Naive B cell (primary cell): Measurements from ENCODE around the gene JKAMP. TPM values are rescaled to one million over a fixed set of nuclear protein-coding genes. Genes with fewer than 3 reads are reported as not detected.
A peak's percentile ranks its signal among the peaks of the same experiment; 100 is the strongest.

Source experiments
- ATAC-seq, 2 donors: fragments of 150-1000 bp; cut with Tn5 transposase; 2 replicates each; pipeline ENCODE4 v1.10.0; 2021; ENCODE audit warnings: low read depth in 2 of 2, mild to moderate bottlenecking in 2 of 2, moderate library complexity in 2 of 2
- DNase-seq: peaks from one replicate; pipeline ENCODE4 v3.0.0; 2022
- H3K27ac Mint-ChIP-seq, 6 donors: one replicate each; pipeline ENCODE4 v1.8.0; 2020 to 2022; ENCODE audit warnings: mild to moderate bottlenecking in 6 of 6, mixed read lengths in 6 of 6, moderate library complexity in 5 of 6, inconsistent platforms in 2 of 6
- H3K27me3 Mint-ChIP-seq, 3 donors: one replicate each; pipeline ENCODE4 v1.8.0; 2021 to 2022; ENCODE audit warnings: mixed read lengths in 3 of 3, mild to moderate bottlenecking in 1 of 3
- H3K36me3 Mint-ChIP-seq, 2 donors: one replicate each; pipeline ENCODE4 v1.8.0; 2020 to 2022; ENCODE audit warnings: mixed read lengths in 2 of 2, inconsistent platforms in 1 of 2, mild to moderate bottlenecking in 1 of 2
- H3K4me1 Mint-ChIP-seq, 3 donors: one replicate each; pipeline ENCODE4 v1.8.0; 2020 to 2022; ENCODE audit warnings: mixed read lengths in 3 of 3, inconsistent platforms in 1 of 3, mild to moderate bottlenecking in 1 of 3, moderate library complexity in 1 of 3
- H3K4me3 Mint-ChIP-seq, 8 donors: one replicate each; pipeline ENCODE4 v1.8.0; 2020 to 2022; ENCODE audit warnings: mild to moderate bottlenecking in 8 of 8, mixed read lengths in 8 of 8, moderate library complexity in 8 of 8, inconsistent platforms in 2 of 8
- H3K9me3 Mint-ChIP-seq, 7 donors: one replicate each; pipeline ENCODE4 v1.8.0; 2020 to 2022; ENCODE audit warnings: mixed read lengths in 7 of 7, mild to moderate bottlenecking in 5 of 7, inconsistent platforms in 2 of 7, moderate library complexity in 1 of 7
- polyA plus RNA-seq, 6 donors: library from polyadenylated mRNA; unstranded; fragments of 300-500 nt; fragmentation: Illumina TruSeq; gene quantifications; one replicate each; pipeline ENCODE4 v1.2.3, GENCODE V29; 2021; ENCODE audit warnings: low read depth in 6 of 6

The JKAMP gene
- polyA plus RNA-seq, 6 donors from 2014 or later, result 42.8 to 98.3 (median 55.1) TPM

- Mint-ChIP-seq H3K27ac (peak overlapping the region in 1 of 6 donors; percentile 68), H3K27me3 (peaks cover 4 to 12% (median 8%) of the 10 kb centered on the region in 3 donors), H3K9me3 (peaks cover 0 to 22% (median 11%) of the 10 kb centered on the region in 7 donors), H3K36me3 (no peaks in the 10 kb centered on the region), H3K4me3 (no peak overlapping the region), H3K4me1 (no peaks in the 10 kb centered on the region)
- DNase-seq, result no peak
- ATAC-seq, result no peak
Measured at GRCh38 chr14:59530349-59530748, 46.0 kb downstream of the JKAMP start.

GRCh38 chr14:59532419-59532818, 48.1 kb downstream of the JKAMP start:
- H3K27me3 Mint-ChIP-seq, result peaks cover 4 to 22% (median 8%) of the 10 kb centered on the region in 3 donors
- no peak for ATAC-seq
- H3K9me3 Mint-ChIP-seq, result peaks cover 0 to 22% (median 8%) of the 10 kb centered on the region in 7 donors
- H3K4me1 Mint-ChIP-seq, result no peaks in the 10 kb centered on the region
- DNase-seq, result no peak
- no peak overlapping the region for H3K4me3 Mint-ChIP-seq
- no peaks in the 10 kb centered on the region for H3K36me3 Mint-ChIP-seq
- no peak overlapping the region for H3K27ac Mint-ChIP-seq

DNA sequence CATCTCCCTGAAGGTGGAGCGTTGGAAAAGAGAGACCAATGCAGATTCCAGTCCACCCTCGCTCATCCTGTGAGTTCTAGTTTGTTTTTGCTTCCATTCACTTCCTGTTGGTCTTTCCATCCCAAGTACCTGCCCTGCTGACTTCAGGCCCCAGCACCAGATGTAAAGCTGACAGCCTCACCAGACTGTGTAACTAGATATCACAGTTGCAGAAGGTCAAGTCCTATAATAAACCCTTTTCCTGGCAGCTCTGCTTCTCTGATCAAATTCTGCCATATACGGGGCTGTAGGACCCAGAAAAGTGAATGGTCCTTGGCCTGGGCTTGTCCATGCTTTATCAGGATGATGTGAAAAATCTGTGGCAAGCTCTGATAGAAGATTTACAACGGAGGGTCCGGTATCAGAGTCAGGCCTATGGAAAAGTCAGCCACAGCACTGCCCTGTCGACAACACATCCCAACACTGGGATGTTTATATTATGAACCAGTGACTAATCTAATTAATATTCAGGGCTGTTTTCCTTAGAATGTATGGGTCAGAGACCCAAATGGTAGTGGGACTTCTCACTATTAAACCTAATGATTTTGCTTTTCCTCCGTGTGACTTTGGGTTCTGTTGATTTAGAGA, 50.2 kb downstream of the JKAMP start:
- H3K27ac Mint-ChIP-seq, result no peak overlapping the region
- peaks cover 4 to 22% (median 7%) of the 10 kb centered on the region in 3 donors for H3K27me3 Mint-ChIP-seq
- no peak overlapping the region for H3K4me3 Mint-ChIP-seq
- DNase-seq (no peak), ATAC-seq (no peak)
- H3K36me3 Mint-ChIP-seq, result no peaks in the 10 kb centered on the region
- H3K4me1 Mint-ChIP-seq, result peaks cover 0 to 9% (median 7%) of the 10 kb centered on the region in 3 donors
- H3K9me3 Mint-ChIP-seq, result peaks cover 0 to 5% (median 0%) of the 10 kb centered on the region in 7 donors

DNA sequence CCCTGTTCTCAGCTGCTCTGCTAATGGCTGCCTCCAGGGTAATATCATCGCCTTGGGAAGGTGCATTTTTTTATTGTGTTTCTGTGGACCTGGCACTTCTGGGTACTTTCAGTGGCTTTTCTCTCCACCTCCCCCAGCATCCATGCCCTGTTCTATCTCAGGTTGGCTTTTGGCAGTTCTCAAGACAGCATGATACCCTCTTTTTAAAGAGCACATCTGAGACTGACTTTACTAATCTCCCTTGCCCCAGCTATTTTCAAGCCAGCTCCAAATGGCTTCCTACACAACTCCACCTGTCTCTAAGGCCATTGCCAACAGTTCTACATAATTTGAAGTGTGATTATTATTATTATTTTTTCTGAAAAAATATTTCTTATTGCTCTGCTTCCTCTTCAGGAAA, 53.2 kb downstream of the JKAMP start:
- peaks cover 0 to 11% (median 0%) of the 10 kb centered on the region in 3 donors for H3K27me3 Mint-ChIP-seq
- H3K27ac Mint-ChIP-seq, result no peak overlapping the region
- H3K9me3 Mint-ChIP-seq, result no peaks in the 10 kb centered on the region
- H3K4me1 Mint-ChIP-seq, result peaks cover 0 to 10% (median 7%) of the 10 kb centered on the region in 3 donors
- DNase-seq (no peak), ATAC-seq (no peak)
- no peaks in the 10 kb centered on the region for H3K36me3 Mint-ChIP-seq
- H3K4me3 Mint-ChIP-seq, result peak overlapping the region in 1 of 8 donors; percentile 5

DNA sequence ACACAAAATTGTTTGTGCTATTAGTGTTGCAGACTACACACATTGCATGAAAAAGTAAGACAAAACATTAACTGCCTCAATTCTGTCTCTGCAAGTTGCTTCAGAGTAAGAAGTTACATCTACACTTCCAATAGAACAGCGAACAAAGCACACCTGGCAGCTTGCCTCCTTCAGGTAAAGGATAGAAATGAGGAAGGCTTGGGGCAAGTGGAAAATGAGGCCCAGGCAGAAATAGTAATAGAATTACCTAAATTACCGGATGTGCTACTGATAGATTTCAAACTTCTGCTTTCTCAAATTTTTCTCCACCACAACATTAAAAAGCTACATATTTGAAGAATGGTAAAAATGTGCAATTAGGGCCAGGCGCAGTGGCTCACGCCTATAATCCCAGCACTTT, 54.6 kb downstream of the JKAMP start:
- H3K27me3 Mint-ChIP-seq, result peaks cover 0 to 11% (median 0%) of the 10 kb centered on the region in 3 donors
- H3K9me3 Mint-ChIP-seq, result no peaks in the 10 kb centered on the region
- ATAC-seq (no peak), DNase-seq (no peak)
- no peaks in the 10 kb centered on the region for H3K36me3 Mint-ChIP-seq
- H3K27ac Mint-ChIP-seq, result no peak overlapping the region
- H3K4me1 Mint-ChIP-seq, result peaks cover 0 to 10% (median 7%) of the 10 kb centered on the region in 3 donors
- no peak overlapping the region for H3K4me3 Mint-ChIP-seq

- DNase-seq (no peak), ATAC-seq (no peak)
- no peak overlapping the region for H3K4me3 Mint-ChIP-seq
- H3K9me3 Mint-ChIP-seq, result peaks cover 0 to 5% (median 0%) of the 10 kb centered on the region in 7 donors
- peaks cover 0 to 10% (median 7%) of the 10 kb centered on the region in 3 donors for H3K4me1 Mint-ChIP-seq
- H3K36me3 Mint-ChIP-seq, result no peaks in the 10 kb centered on the region
- H3K27ac Mint-ChIP-seq, result no peak overlapping the region
- peaks cover 0 to 8% (median 0%) of the 10 kb centered on the region in 3 donors for H3K27me3 Mint-ChIP-seq
Measured at GRCh38 chr14:59540852-59541251, 56.5 kb downstream of the JKAMP start.

DNA sequence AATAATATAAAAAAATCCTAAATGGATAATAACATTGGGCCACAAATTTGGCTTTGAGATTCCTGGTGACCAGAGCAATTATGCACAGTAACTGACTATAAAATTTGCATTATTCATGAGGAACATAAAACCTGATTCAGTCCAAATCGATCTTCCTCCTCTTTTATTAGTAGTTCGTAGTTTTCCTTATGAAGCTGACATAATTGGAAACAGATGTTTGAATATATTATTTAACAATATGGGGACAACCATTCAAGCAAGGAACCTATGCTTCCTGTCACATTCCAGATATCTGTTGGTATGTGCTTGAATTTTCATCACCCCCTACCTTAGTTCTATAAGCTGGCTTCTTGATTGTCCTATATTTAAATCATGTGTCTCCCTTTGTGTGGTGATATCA, 57.4 kb downstream of the JKAMP start:
- no peak overlapping the region for H3K4me3 Mint-ChIP-seq
- H3K9me3 Mint-ChIP-seq, result peaks cover 0 to 5% (median 0%) of the 10 kb centered on the region in 7 donors
- DNase-seq (no peak), ATAC-seq (no peak)
- H3K27me3 Mint-ChIP-seq, result no peaks in the 10 kb centered on the region
- H3K36me3 Mint-ChIP-seq, result no peaks in the 10 kb centered on the region
- no peak overlapping the region for H3K27ac Mint-ChIP-seq
- peaks cover 0 to 10% (median 7%) of the 10 kb centered on the region in 3 donors for H3K4me1 Mint-ChIP-seq

DNA sequence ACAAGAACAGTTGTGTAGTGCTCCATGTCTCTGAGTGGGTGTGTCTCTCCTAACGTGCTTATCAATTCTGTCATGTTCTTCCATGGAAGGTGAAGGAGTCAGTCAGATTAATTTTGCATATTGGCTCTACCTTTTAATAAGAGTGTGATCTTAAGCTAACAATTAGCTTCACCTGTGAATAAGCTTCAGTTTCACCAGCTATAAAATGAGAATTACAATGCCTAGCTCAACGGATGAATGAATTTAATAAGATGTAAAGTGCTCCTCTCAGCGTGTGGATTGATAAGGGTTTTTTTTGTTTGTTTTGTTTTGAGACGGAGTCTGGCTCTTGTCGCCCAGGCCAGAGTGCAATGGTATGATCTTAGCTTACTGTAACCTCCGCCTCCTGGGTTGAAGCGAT, 59.6 kb downstream of the JKAMP start:
- Mint-ChIP-seq H3K36me3 (no peaks in the 10 kb centered on the region), H3K4me1 (peaks cover 0 to 8% (median 4%) of the 10 kb centered on the region in 3 donors), H3K9me3 (peaks cover 0 to 5% (median 0%) of the 10 kb centered on the region in 7 donors)

DNA sequence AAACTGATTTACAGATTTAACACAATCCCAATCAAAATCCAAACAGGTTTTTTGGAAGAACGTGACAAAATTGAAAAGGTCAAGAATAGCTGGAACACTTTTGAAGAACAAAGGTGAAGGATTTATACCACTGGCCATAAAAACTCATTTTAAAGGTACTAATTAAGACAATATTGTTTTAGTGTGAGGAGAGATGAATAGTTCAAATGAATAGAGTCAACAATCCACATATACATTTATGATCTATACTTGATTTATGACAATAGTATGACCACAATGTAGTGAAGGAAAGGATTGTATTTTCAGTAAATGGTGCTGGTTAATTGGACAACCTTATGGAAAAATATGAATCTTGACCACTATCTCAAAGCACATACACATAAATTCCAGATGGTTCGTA, 63.0 kb downstream of the JKAMP start:
- ATAC-seq (no peak), DNase-seq (no peak)
- H3K9me3 Mint-ChIP-seq, result peaks cover 0 to 18% (median 5%) of the 10 kb centered on the region in 7 donors
- H3K4me3 Mint-ChIP-seq, result no peak overlapping the region
- H3K4me1 Mint-ChIP-seq, result no peaks in the 10 kb centered on the region
- H3K27me3 Mint-ChIP-seq, result peaks cover 5 to 15% (median 7%) of the 10 kb centered on the region in 3 donors
- H3K36me3 Mint-ChIP-seq, result no peaks in the 10 kb centered on the region
- H3K27ac Mint-ChIP-seq, result no peak overlapping the region

More for the DNA sequence above, 59.6 kb downstream of the JKAMP start:
- H3K4me3 Mint-ChIP-seq, result no peak overlapping the region
- peaks cover 3 to 11% (median 3%) of the 10 kb centered on the region in 3 donors for H3K27me3 Mint-ChIP-seq
- no peak overlapping the region for H3K27ac Mint-ChIP-seq
- DNase-seq (no peak), ATAC-seq (no peak)

Other genes with a start within 250 kb of the JKAMP start
- under 1 TPM in 5 of 6 donors, not detected in 1; 0.41 to 0.96 (median 0.52) TPM for gene GPR135, start 19.1 kb upstream of the JKAMP start, polyA plus RNA-seq
- 10 to 100 TPM in 2 of 6 donors, 1 to 10 TPM in 3, not detected in 1; 3.2 to 10.7 (median 5.4) TPM for gene L3HYPDH, start 109 bp upstream of the JKAMP start, polyA plus RNA-seq
- not detected for gene CCDC175, start 92.3 kb downstream of the JKAMP start, polyA plus RNA-seq